ENCODE data around the gene PAIP2.
"Not testable (repeated sequence)": the region's sequence is repeated elsewhere in the genome, so short reads cannot be mapped to it uniquely, and the experiment has no call there.

PAIP2 gene, protein sequence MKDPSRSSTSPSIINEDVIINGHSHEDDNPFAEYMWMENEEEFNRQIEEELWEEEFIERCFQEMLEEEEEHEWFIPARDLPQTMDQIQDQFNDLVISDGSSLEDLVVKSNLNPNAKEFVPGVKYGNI

DNA sequence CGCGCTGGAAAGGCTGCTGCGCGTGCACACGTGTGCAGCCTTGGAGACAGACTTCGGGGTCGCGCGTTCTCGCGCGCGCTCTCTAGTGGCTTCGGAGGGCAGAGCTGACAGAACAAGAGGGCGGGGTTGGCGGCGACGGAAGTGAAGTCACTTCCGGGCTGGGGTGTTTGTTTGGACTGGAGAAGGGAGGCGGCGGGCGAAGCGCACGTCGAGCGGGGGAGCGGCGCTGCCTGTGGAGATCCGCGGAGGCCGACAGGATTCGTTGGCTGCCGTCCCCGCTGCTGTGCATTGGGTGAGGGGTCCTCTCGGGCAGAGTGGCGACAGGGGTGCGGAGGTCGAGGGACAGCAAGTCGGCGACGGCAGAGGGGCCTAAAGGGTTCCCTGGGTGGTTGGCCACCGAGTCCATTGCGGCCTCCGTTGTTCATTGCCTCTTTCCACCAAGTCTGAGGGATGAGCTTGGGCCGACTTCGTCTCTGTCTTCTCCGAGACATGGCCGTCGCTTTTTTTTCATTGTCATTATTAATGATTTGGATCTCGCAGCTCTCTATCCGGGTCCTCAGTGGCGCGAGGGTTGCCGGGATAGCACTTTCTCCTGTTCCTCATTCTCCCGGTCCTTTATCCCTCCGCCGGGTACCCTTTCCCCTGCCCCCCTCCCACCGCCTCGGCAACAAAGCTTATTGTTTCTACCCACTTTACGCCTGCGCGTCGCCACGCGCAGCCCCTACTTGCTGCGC is at the start of gene PAIP2:
TSS of gene PAIP2 (plus strand) at position 166 of the 734 bp plus-strand sequence. CDS start 21,931 bp downstream, outside the sequence.
- peak; percentile 97 for DNase-seq

DNA sequence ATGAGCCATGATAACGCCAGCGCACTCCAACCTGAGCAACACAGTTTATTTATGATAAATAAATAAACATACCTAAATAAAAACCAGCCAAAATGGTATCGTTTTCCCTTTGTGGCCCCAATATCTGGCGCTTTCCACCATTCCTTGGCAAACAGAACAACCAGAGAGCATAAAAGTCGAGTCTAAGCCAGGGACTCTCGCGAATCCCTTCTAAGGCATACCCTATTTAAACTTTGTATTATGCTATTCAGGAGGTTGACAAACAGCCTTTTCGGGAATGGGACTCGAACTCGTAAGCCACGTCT is 48.5 kb upstream of the PAIP2 start:
- no peak for DNase-seq

DNA sequence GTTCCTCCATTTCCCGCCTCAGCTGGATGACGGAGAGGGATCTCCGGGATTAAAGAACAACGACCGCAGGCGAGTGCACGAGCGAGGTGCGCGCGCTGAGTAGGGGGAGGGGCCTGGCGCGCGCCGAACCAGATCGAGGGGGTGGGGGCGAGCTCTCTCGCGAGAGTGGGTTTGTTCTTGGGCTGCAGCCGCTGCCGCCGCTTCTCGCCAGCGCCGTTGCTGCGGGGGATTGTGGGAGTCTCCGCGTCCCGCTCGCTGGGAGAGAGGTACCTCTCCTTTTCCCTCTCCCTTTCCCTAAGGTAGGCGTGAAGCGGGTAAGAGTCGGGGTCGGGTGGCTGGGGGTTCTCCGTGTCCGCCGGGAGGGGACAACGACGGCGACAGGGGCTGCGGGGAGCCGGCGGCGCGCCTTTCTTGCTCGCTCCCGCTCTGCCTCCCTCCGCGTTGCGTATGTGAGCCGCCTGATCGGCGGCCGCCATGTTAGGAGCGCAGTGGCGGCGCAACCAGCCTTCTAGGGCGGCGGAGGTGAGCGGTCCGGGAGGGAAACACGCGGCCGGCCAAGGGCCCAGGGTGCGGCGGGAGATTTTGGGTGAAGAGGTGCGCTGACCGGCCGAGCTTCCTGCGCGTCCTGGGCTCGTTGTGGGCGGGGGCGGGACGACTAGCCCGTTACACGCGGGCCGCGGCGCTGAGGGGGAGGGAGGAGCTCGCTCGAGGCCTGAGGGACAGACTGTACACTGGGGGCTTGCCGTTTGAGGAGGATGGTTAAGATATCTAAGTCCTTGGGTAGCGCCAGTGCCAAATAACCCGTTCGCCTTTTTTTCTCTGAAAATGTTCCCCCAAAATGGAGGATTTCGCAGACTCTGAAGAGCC is 47.9 kb upstream of the PAIP2 start, which contains the start of gene MATR3:
TSS of gene MATR3 (plus strand) at position 234 of the 867 bp plus-strand sequence. CDS start 13,676 bp downstream, outside the sequence.
- peak; percentile 96 for DNase-seq

DNA sequence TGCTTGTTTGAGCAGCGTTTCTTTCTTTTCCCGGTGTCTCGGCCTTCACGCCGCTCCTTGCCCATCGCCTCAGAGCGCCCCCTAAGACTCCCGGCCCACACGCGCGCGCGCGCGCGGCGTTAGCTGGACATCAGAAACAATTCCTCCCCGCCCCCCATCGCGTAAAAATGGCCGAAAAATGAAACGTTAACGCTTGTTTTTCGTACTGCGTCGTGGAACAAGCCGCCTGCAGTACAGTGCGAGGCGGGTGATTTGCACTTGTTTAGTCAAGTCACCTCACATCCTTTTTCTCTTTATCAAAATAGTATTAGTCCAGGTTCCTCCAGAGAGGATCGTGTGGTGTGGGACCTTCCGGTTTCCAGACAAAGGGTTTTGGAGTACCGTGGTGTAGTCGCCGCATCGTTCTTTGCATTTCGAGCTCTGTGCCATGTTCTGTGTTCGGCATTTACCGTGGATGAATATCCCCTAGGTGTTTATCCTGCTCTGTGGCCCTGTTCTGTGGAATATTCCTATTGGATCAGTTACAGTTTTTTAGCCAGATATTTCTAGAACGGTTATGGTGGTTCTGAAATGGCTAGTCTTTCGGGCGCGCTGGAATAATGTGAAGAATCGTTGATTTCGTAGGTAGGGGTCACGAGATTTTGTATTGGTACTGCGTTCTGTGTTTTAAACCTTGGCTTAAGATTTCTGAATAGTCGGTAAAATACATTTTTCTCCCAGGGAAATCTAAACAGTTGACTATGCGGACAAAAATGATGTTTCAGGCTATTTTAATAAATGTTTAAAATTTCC is 47.1 kb upstream of the PAIP2 start:
- DNase-seq = peak; percentile 52

DNA sequence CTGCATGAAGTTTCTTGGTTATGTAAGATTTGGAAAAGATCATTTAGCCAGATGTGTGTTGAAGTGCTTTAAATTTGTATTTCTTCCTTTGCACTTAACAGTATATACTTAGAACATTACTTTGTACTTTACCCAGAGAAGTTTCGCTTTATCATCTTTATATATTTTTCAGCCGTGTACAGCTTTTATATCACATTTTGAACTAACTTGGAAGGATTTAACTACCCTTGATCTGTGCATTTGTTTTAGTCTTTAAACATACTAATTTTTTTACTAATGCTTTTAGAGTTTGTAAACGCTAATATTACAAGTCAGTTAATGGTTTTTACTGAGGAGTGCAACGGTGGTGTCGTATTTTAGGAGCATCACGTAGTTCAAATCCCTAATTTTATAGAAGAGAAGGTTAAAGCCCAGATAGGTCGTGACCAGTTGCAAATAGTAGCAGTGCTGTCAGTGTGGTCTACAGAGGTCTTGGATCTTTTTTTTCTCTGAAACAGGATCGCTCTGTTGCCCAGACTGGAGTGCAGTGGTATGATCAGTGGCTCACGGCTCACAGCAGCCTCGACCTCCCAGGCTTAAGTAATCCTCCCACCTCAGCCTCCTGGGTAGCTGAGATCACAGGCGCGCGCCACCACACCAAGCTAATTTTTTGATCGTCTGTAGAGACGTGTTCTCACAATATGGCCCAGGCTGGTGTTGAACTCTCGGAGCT is 46.2 kb upstream of the PAIP2 start:
- DNase-seq = no peak

DNA sequence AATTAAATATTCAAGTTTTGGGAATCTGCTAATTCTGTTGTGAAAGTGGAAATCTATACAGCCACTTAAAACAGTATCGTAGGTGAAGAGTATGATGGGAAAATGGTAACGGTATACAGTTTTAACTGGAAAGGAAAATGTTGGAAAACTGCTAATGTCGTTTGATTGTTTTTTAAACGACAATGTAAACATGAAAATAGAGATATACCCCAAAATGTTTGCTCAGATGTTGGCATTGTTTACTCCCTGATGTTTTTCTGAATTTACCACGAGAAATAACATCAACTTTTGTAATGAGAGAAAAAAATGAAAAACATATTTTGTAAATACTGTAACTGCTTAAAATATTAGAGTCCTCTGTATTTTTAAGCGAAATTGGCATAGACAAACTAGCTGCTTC is 45.5 kb upstream of the PAIP2 start:
- no peak for DNase-seq

DNA sequence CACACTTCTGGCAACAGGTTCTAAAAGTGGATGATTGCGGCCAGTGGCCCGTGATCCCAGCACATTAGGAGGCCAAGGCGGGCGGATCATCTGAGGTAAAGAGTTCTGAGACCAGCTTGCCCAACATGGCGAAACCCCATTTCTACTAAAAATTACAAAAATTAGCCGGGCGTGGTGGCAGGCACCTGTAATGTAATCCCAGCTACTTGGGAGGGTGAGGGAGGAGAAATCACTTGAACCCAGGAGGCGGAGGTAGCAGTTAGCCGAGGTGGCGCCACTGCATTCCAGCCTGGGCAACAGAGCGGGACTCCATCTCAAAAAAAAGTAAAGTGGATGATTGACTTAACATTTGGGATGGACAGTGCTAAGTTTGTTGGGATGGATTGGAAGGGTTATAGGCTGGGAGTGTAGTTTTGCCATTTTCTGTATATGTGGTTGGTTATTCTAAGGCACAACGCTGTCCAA is 44.8 kb upstream of the PAIP2 start:
- DNase-seq = no peak

DNA sequence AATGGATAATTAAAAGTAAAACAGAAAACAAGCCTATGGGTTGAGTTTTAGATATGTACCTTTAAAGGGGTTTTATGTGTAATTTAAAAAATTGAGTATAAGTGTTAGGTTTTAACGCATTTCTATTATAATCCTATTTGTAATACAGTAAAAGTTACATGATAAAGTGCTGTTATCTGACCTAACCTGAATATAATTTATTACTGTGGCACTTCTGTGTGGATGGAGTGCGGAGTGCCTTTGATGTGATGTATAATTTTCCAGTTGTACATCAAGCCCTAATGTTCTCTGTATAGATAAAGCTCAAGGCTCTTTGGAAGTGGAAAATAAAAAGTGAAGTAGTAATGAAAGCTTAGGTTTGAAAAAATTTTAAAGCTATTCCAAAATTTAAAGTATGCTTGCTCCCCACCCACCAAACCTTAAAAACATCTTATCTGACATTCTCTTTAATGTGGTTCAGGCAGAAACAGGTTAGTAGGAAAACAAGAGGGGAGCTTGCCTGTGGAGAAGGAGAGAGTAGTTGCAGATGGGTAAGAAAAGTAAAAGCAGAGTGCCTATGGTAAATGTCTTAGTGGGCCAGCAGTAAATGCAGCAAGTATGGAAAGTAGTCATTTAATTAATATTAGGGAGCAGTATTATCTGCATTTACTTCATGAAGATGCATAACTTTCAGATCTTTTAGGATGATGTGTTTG is 44.1 kb upstream of the PAIP2 start:
- DNase-seq = no peak

DNA sequence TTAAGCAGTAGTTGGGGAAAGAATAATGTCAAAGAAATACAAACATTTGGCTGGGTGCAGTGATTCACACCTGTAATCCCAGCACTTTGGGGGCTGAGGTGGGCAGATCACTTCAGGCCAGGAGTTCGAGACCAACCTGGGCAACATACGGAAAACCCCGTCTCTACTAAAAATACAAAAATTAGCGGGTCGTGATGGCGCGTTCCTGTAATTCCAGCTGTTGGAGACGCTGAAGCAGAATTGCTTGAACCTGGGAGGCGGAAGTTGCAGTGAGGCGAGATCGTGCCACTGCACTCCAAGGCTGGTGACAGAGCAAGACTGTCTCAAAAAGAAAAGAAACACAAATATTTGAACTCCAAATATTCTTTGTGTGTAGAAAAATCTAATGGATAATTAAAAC is 43.4 kb upstream of the PAIP2 start:
- DNase-seq = no peak

DNA sequence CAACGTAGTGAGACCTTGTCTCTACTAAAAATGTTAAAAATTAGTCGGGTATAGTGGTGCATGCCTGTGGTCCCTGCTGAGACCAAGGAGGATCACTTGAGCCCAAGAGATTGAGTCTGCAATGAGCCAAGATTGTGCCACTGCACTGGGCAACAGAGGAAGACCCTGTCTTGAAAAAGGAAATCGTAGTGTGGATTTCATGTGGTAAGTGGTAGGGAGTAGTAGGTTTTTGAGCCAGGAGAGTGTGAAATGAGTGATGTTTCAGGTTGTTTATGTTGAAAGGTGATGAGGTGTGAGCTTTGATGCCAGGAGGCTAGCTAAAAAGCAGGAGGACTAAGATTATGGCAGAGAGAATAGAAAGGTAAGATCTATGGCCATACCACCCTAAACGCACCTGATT is 42.2 kb upstream of the PAIP2 start:
- DNase-seq = no peak

DNA sequence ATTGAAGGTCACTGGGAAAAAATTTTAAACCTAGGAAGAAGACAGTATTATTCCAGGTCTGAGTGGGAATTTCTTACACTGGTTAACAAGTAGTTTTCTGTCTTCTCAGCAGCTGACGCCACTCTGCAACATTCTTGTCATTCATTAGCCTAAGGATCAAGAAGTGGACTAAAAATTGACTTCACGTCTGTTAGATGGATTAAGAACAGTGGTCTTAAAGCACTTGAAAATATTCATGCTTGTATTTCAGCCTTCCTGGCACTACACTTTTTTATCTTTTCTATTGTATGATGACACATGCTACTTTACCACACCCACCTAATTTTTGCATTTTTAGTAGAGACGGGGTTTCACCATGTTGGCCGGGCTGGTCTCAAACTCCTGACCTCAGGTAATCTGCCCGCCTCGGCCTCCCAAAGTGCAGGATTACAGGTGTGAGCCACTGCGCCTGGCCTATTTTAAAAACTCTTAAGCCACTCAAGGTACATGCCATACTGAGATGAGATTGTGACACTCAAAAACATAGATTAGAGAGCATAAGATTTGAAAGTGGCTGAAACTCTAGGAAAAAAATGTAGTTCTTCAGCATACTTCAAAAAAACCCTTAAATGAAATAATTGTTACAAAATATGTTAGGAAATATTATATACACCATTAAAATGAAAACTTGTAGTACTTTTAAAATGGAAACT is 39.7 kb upstream of the PAIP2 start:
- no peak for DNase-seq

DNA sequence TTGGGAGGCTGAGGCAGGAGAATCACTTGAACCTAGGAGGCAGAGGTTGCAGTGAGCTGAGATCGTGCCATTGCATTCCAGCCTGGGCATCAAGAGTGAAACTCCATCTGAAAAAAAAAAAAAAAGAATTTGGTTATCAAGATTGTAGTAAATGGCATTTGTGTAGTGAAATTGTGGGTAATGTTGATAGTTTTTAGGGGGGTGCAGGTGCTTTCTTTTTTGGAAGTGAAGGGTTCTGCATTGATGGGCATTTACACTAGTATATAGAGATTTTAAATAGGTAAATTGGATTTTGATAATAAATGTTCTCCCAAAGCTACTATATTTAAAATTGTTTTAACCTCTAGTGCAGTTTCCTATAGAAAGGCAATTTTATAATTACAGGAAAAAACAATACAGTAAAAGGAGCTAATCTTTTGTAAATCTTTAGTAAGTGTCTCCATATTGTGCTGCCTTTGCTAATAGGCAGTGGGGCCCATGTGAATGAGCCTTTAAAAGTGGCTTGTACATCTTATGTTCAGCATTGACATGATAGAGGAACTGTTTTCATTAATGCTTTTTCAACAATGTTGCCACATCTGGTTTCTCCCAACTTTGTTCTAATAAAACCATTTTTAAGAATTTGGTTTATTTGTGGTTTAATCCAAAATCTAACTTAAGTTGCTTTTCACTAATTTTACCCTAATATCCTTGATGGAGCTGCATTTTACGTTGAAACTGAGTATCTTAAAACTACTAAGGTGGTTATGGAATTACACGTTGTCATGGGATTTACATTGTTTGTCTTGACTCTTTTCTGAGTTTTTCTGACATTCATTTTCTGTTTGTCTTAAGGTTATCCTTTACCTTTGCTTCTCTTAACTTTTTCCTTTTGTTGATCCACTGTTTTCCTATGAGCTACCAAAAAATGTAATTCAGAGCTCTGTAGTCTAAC is 37.0 kb upstream of the PAIP2 start:
- no peak for DNase-seq

DNA sequence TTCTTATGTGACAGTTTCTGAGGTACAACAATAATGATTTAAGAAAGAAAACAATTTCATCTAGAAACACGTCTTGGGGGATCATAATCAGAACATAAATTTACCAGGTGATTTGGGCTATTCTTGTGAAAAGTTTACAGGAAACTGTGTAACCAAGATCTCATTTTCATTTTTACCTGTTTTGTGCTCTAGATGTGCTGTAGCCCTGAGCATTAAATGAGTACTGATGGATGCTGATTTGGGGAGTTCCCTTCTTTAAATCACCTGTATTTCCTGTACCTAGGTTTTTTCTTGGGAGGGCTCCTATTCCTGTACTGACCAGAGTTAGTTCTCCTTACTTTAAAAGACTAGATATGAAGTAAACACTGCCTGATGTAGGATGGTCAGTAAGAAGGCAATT is 35.5 kb upstream of the PAIP2 start:
- no peak for DNase-seq

DNA sequence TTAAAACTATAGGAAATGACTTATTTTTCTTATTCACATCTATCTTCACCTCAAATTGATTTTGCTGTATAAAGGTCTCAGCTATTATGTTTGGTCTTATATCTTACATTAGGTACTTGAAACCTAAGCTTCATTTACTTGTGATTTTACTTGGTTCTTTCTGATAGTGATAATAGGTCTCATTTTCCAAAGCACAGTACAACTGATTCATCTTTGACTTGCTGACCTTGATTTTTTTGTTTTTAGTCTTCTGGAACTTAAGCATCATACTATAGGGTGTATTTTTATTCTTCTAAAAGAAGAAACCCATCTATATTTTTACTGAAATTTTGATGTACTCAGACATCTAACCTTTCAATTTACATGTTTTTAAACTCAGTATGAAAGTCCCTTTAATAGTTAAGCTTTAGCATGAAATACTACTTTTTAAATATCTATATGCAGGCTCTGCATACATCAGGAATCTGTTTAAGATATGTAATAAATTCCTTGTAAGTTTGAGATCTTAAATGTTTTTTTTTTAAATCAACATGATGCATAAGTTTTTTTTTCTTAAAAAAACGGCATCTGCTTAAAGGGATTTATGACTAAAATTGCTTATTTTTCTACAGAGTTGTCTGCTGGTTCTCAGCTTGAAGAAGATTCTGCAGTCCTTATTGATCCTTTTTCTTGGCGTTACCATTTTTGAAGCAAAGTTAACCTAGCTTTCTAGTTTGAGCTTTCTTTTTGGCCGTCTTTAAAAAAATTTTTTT is 34.9 kb upstream of the PAIP2 start:
- no peak for DNase-seq

DNA sequence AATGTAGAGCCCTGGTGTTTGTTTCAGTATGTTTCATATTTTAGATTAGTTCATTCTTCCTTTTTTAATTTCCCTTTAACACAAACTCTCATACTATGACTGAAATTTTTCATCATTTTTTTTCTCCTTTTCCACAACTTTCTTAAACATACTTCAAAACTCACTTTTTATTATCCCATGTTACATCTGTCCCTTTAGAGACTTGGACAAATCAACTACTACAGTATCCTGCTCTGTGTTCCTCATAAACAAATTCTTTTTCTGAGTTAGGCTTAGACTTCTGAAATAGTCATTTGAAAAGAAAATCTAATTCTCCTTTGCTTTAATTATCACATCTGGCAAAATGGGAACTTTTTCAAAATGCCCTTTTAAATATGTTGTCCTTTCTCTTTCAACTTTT is 32.9 kb upstream of the PAIP2 start:
- no peak for DNase-seq

DNA sequence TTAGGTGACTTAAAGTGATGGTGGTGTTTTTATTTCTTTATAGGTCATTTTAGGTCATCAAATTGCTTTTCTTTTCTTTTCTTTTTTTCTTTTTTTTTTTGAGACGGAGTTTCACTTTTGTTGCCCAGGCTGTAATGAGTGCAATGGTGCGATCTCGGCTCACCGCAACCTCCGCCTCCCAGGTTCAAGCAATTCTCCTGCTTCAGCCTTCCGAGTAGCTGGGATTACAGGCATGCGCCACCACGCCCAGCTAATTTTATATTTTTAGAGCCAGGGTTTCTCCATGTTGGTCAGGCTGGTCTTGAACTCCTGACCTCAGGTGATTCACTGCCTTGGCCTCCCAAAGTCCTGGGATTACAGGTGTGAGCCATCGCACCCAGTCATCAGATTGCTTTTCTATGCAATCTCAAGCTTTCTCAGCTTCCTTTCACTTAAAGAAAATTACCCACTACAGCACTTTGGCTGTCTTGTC is 30.9 kb upstream of the PAIP2 start:
- not testable (repeated sequence) for DNase-seq

DNA sequence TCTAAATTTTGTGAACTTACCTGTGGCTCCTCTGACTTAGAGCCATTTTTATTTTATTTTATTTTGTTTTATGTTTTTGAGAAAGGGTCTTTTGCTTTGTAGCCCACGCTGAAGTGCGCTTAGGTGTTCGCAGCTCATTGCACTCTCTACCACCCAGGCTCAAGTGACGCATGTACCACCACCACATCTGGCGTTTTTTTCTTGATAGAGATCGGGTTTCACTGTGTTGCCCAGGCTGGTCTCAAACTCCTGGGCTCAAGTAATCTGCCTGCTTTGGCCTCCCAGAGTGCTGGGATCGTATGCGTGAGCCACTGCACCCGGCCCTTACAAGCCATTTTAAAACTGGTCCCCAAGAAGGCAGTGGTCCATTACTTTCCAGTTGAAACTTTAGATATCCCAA is 29.6 kb upstream of the PAIP2 start:
- no peak for DNase-seq

DNA sequence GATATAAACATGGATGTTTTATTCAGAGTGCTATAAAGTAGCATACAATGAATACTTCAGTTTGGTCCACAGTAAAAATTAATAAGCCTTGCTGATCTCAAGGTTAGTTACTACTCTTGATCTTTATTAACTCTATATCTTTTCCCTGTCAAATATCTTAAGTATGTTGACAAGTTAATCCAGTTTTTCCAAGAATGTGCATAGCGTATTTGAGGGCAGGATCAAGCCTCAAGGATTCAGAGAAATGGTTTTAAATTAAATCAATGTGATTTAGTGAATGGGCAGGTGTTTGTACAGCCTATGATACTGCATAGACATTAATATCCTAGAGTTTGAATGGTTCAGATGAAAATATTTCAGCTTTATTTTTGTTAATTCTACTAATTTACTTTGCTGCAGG is 27.4 kb upstream of the PAIP2 start:
- DNase-seq = no peak

DNA sequence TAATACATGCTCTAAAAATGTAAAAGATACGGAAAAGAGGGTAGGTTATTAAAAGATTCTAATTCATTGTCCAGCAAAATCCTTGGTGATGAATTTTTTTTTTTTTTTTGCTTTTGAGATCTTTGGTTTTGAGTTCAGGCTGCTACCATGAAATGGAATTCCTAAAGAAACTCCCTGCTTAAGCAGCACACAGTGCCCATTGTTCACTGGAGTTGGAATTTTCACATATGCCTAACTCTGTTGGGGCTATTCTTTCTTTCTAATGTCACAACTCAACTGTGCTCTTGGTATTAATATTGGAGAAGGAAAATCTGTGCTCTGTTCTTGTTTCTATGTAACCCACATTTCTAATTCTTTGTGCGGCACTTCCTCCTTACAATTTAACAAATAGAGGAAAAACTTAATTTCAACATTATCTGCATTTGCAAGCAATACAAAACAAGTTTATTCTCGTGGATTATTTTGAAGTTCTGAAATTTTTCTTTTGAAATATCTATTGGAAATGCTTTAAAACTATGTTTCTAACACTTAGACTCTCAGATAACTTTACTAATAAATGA is 26.5 kb upstream of the PAIP2 start:
- no peak for DNase-seq

All from NCI-H2029 (cell line).